ENCODE data around the gene FAM186B.

Gene FAM186B

GRCh38 chr12:49556391-49557186 is 48.9 kb downstream of the FAM186B start:
- no peak overlapping the region for H3K4me3 ChIP-seq (ENCODE audit: low read length)
- no peak overlapping the region for H3K27ac ChIP-seq (ENCODE audit: low read length)
- no peaks in the 10 kb centered on the region for H4K20me1 ChIP-seq (ENCODE audit: insufficient read depth, low read length)
- H3K9ac ChIP-seq (ENCODE audit: low read length), result no peak overlapping the region
- no peaks in the 10 kb centered on the region for H3K79me2 ChIP-seq (ENCODE audit: low read length)
- no peak overlapping the region for H3K4me2 ChIP-seq (ENCODE audit: low read length)
- H3K9me3 ChIP-seq (ENCODE audit: insufficient read depth, low read length), result no peaks in the 10 kb centered on the region
- no peaks in the 10 kb centered on the region for H3K4me1 ChIP-seq (ENCODE audit: low read length)
- TF ChIP-seq CTCF (IDR thresholded peaks at IDR 0.05; ENCODE audit: low read depth, low read length) (no peak), EZH2phosphoT487 (IDR thresholded peaks at IDR 0.05; ENCODE audit: low read depth) (no peak)
- H2AFZ ChIP-seq (ENCODE audit: low read depth, low read length), result no peak overlapping the region
- peaks cover 17% of the 10 kb centered on the region for H3K36me3 ChIP-seq (replicated peaks; ENCODE audit: low read depth, low read length)
- H3K27me3 ChIP-seq (ENCODE audit: low read depth, low read length), result no peaks in the 10 kb centered on the region

GRCh38 chr12:49555631-49556390 is 49.6 kb downstream of the FAM186B start:
- no peak overlapping the region for H3K27ac ChIP-seq (ENCODE audit: low read length)
- H3K9me3 ChIP-seq (ENCODE audit: insufficient read depth, low read length), result no peaks in the 10 kb centered on the region
- no peak overlapping the region for H3K4me3 ChIP-seq (ENCODE audit: low read length)
- H3K36me3 ChIP-seq (replicated peaks; ENCODE audit: low read depth, low read length), result peaks cover 13% of the 10 kb centered on the region
- H2AFZ ChIP-seq (ENCODE audit: low read depth, low read length), result no peak overlapping the region
- no peaks in the 10 kb centered on the region for H3K27me3 ChIP-seq (ENCODE audit: low read depth, low read length)
- TF ChIP-seq EZH2phosphoT487 (IDR thresholded peaks at IDR 0.05; ENCODE audit: low read depth), result no peak
- no peak for TF ChIP-seq CTCF (IDR thresholded peaks at IDR 0.05; ENCODE audit: low read depth, low read length)
- H3K9ac ChIP-seq (ENCODE audit: low read length), result no peak overlapping the region
- H4K20me1 ChIP-seq (ENCODE audit: insufficient read depth, low read length), result no peaks in the 10 kb centered on the region
- no peaks in the 10 kb centered on the region for H3K4me1 ChIP-seq (ENCODE audit: low read length)
- H3K4me2 ChIP-seq (ENCODE audit: low read length), result no peak overlapping the region
- no peaks in the 10 kb centered on the region for H3K79me2 ChIP-seq (ENCODE audit: low read length)

GRCh38 chr12:49554266-49554665 is 51.2 kb downstream of the FAM186B start:
- Histone ChIP-seq H3K36me3 (replicated peaks; ENCODE audit: low read depth, low read length) (peaks cover 5% of the 10 kb centered on the region), H3K79me2 (ENCODE audit: low read length) (no peaks in the 10 kb centered on the region), H3K9ac (ENCODE audit: low read length) (no peak overlapping the region), H2AFZ (ENCODE audit: low read depth, low read length) (no peak overlapping the region), H3K4me2 (ENCODE audit: low read length) (no peak overlapping the region), H3K4me3 (ENCODE audit: low read length) (no peak overlapping the region), H3K4me1 (ENCODE audit: low read length) (no peaks in the 10 kb centered on the region), H3K27me3 (ENCODE audit: low read depth, low read length) (no peaks in the 10 kb centered on the region), H3K27ac (ENCODE audit: low read length) (no peak overlapping the region), H4K20me1 (ENCODE audit: insufficient read depth, low read length) (no peaks in the 10 kb centered on the region), H3K9me3 (ENCODE audit: insufficient read depth, low read length) (no peaks in the 10 kb centered on the region)
- TF ChIP-seq EZH2phosphoT487 (IDR thresholded peaks at IDR 0.05; ENCODE audit: low read depth), result no peak
- no peak for TF ChIP-seq CTCF (IDR thresholded peaks at IDR 0.05; ENCODE audit: low read depth, low read length)

GRCh38 chr12:49553512-49554088 is 51.8 kb downstream of the FAM186B start:
- Histone ChIP-seq H3K4me1 (ENCODE audit: low read length) (no peaks in the 10 kb centered on the region), H3K4me3 (ENCODE audit: low read length) (no peak overlapping the region), H3K27me3 (ENCODE audit: low read depth, low read length) (no peaks in the 10 kb centered on the region), H2AFZ (ENCODE audit: low read depth, low read length) (no peak overlapping the region), H3K9me3 (ENCODE audit: insufficient read depth, low read length) (no peaks in the 10 kb centered on the region), H3K9ac (ENCODE audit: low read length) (no peak overlapping the region), H3K4me2 (ENCODE audit: low read length) (no peak overlapping the region), H3K27ac (ENCODE audit: low read length) (no peak overlapping the region), H3K79me2 (ENCODE audit: low read length) (no peaks in the 10 kb centered on the region), H3K36me3 (replicated peaks; ENCODE audit: low read depth, low read length) (peaks cover 2% of the 10 kb centered on the region), H4K20me1 (ENCODE audit: insufficient read depth, low read length) (no peaks in the 10 kb centered on the region)
- TF ChIP-seq EZH2phosphoT487 (IDR thresholded peaks at IDR 0.05; ENCODE audit: low read depth) (no peak), CTCF (IDR thresholded peaks at IDR 0.05; ENCODE audit: low read depth, low read length) (peak; percentile 78)
